Activated CD4-positive, alpha-beta T cell treated with anti-CD3 and anti-CD28 coated beads for 36 hours (primary cell): ENCODE data around the gene PAQR6. TPM values are rescaled to one million over a fixed set of nuclear protein-coding genes. Genes with fewer than 3 reads are reported as not detected.
A peak's percentile ranks its signal among the peaks of the same experiment; 100 is the strongest.

ENCODE experiments used
- ATAC-seq: fragments of 200-7000 bp; cut with Tn5 transposase; one replicate; pipeline ENCODE4 v1.10.0; 2021; ENCODE audit warnings: mild to moderate bottlenecking, moderate library complexity
- CTCF ChIA-PET: fragments of 350-600 bp; sonication (Branson Sonifier 250); formaldehyde crosslinking; loops from one replicate; lab custom pipeline; 2021; ENCODE audit warnings: antibody characterized with exemption; lab: Charles Lee
- POLR2A ChIA-PET: fragments of 350-600 bp; sonication (Branson Sonifier 250); formaldehyde crosslinking; loops from one replicate; lab custom pipeline; 2021; ENCODE audit warnings: antibody characterized with exemption, inconsistent platforms; lab: Charles Lee
- DNase-seq: peaks from one replicate; pipeline ENCODE4 v3.0.0-alpha.2; 2020
- H3K27ac Mint-ChIP-seq: one replicate; pipeline ENCODE4 v1.8.0; 2021; ENCODE audit warnings: mixed read lengths
- H3K27me3 Mint-ChIP-seq: one replicate; pipeline ENCODE4 v1.8.0; 2021; ENCODE audit warnings: mixed read lengths
- H3K36me3 Mint-ChIP-seq: one replicate; pipeline ENCODE4 v1.8.0; 2021; ENCODE audit warnings: low read depth, mixed read lengths
- H3K4me1 Mint-ChIP-seq: one replicate; pipeline ENCODE4 v1.8.0; 2021; ENCODE audit warnings: mixed read lengths
- H3K4me3 Mint-ChIP-seq: one replicate; pipeline ENCODE4 v1.8.0; 2021; ENCODE audit warnings: mild to moderate bottlenecking, moderate library complexity, mixed read lengths
- H3K9me3 Mint-ChIP-seq: one replicate; pipeline ENCODE4 v1.8.0; 2021; ENCODE audit warnings: low read depth, mixed read lengths
- intact Hi-C, 2 experiments: fragments of 100-400 bp; cut with DNase I in 1 of 2; cut with micrococcal nuclease in 1 of 2; formaldehyde crosslinking; loops; one replicate each; pipeline versions ENCODE4 v1.14.2 to v1.15.1; 2022 to 2024; cut with DNase I, micrococcal nuclease
- total RNA-seq, 2 experiments: library from RNA; stranded (reverse); gene quantifications; one replicate each; pipeline ENCODE4 v1.2.3, GENCODE V29; 2021

PAQR6 gene
- total RNA-seq, 2 experiments from 2014 or later = 4.7 to 5.7 TPM

GRCh38 chr1:156283521-156283920, 35.7 kb upstream of the PAQR6 start:
- H3K27me3 Mint-ChIP-seq = no peaks in the 10 kb centered on the region
- H3K36me3 Mint-ChIP-seq = peaks cover 20% of the 10 kb centered on the region
- peak overlapping the region; percentile 96 for H3K4me3 Mint-ChIP-seq
- H3K9me3 Mint-ChIP-seq = no peaks in the 10 kb centered on the region
- intact Hi-C loops = loop anchor here (2.0 to 5.0 kb wide), 4 partner anchors 56 to 483 kb away; partner anchors contain the start of genes ARHGEF2 (in 1 of the 2), PRCC (in 1 of the 2) and SLC25A44 (in 1 of the 2)
- H3K27ac Mint-ChIP-seq = peak overlapping the region; percentile 92
- ChIA-PET POLR2A (interaction anchor here (1.2 to 1.4 kb wide), 2 partner anchors 12 kb away, joined by 6 to 8 read pairs; partner anchors contain the start of gene GLMP), CTCF (interaction anchor here (0.6 to 2.0 kb wide), 15 partner anchors 9 to 229 kb away, joined by 3 to 14 read pairs (median 4); partner anchors contain the start of genes LAMTOR2 and PMF1)
- peaks cover 29% of the 10 kb centered on the region for H3K4me1 Mint-ChIP-seq
- ATAC-seq = no peak
- DNase-seq = no peak

- DNase-seq (peak; percentile 98), ATAC-seq (peak; percentile 92)
- CTCF ChIA-PET = interaction anchor here (0.6 to 2.0 kb wide), 20 partner anchors 8 to 228 kb away, joined by 3 to 14 read pairs (median 4); partner anchors contain the start of genes CCT3, LAMTOR2 and PMF1
- peaks cover 29% of the 10 kb centered on the region for H3K4me1 Mint-ChIP-seq
- H3K27me3 Mint-ChIP-seq = no peaks in the 10 kb centered on the region
- peak within 1 kb of the TSS; percentile 92 for H3K27ac Mint-ChIP-seq
- H3K9me3 Mint-ChIP-seq = no peaks in the 10 kb centered on the region
- peak within 1 kb of the TSS; percentile 96 for H3K4me3 Mint-ChIP-seq
- peaks cover 28% of the 10 kb centered on the region for H3K36me3 Mint-ChIP-seq
- POLR2A ChIA-PET = interaction anchor here (0.5 to 1.7 kb wide), 13 partner anchors 11 to 545 kb away, joined by 3 to 8 read pairs (median 3); partner anchors contain the start of genes GLMP and PMF1
- intact Hi-C loops = loop anchor here (1.0 to 5.0 kb wide), 19 partner anchors 13 to 484 kb away; partner anchors contain the start of genes CCT3 (in 2 of the 2), SLC25A44 (in 2 of the 2), TSACC (in 2 of the 2) and ARHGEF2 (in 1 of the 2)
Measured at GRCh38 chr1:156282479-156283222, 34.8 kb upstream of the PAQR6 start, which contains the start of gene SMG5. SMG5 (minus strand) TSS chr1:156282825; CDS start chr1:156282680, 145 bp downstream.

- ChIA-PET CTCF (interaction anchor here (0.5 to 2.0 kb wide), 15 partner anchors 15 to 228 kb away, joined by 3 to 14 read pairs (median 3); partner anchors contain the start of genes CCT3, LAMTOR2 and PMF1), POLR2A (interaction anchor here (0.6 to 1.7 kb wide), 13 partner anchors 10 to 544 kb away, joined by 3 to 8 read pairs (median 3); partner anchors contain the start of genes GLMP and PMF1)
- Mint-ChIP-seq H3K9me3 (no peaks in the 10 kb centered on the region), H3K36me3 (peaks cover 35% of the 10 kb centered on the region), H3K27ac (peak overlapping the region; percentile 92), H3K4me1 (peaks cover 29% of the 10 kb centered on the region), H3K27me3 (no peaks in the 10 kb centered on the region), H3K4me3 (peak overlapping the region; percentile 96)
- peak; percentile 62 for DNase-seq
- intact Hi-C loops = loop anchor here (1.0 to 5.0 kb wide), 19 partner anchors 13 to 485 kb away; partner anchors contain the start of genes CCT3 (in 2 of the 2), SLC25A44 (in 2 of the 2), TSACC (in 2 of the 2) and ARHGEF2 (in 1 of the 2)
- peak; percentile 4 for ATAC-seq
Measured at GRCh38 chr1:156281693-156282478, 34.0 kb upstream of the PAQR6 start.

GRCh38 chr1:156281281-156281680, 33.4 kb upstream of the PAQR6 start:
- ChIA-PET CTCF (interaction anchor here (0.5 to 2.4 kb wide), 9 partner anchors 10 to 203 kb away, joined by 3 to 9 read pairs (median 3); no protein-coding TSS in a partner anchor), POLR2A (interaction anchor here (0.6 to 1.0 kb wide), 4 partner anchors 9 to 99 kb away, joined by 3 to 4 read pairs (median 3); partner anchors contain the start of gene PMF1)
- Mint-ChIP-seq H3K9me3 (no peaks in the 10 kb centered on the region), H3K4me1 (peaks cover 29% of the 10 kb centered on the region), H3K36me3 (peaks cover 41% of the 10 kb centered on the region), H3K27ac (peak overlapping the region; percentile 92), H3K27me3 (no peaks in the 10 kb centered on the region), H3K4me3 (peak overlapping the region; percentile 96)
- DNase-seq = peak; percentile 84
- ATAC-seq = peak; percentile 69
- intact Hi-C loops = loop anchor here in 1 of 2 experiments (5.0 kb wide), 2 partner anchors 54 to 89 kb away; partner anchors contain the start of gene SLC25A44

- no peaks in the 10 kb centered on the region for H3K9me3 Mint-ChIP-seq
- H3K27ac Mint-ChIP-seq = no peak overlapping the region
- ChIA-PET CTCF (interaction anchor here (1.0 to 2.4 kb wide), 5 partner anchors 9 to 189 kb away, joined by 4 to 9 read pairs (median 4); no protein-coding TSS in a partner anchor), POLR2A (interaction anchor here (0.5 to 1.0 kb wide), 4 partner anchors 33 to 1667 kb away, joined by 3 to 5 read pairs (median 4); partner anchors contain the start of gene PMF1)
- intact Hi-C loops = loop anchor here in 1 of 2 experiments (5.0 kb wide), 2 partner anchors 53 to 88 kb away; partner anchors contain the start of gene SLC25A44
- H3K27me3 Mint-ChIP-seq = no peaks in the 10 kb centered on the region
- DNase-seq (no peak), ATAC-seq (no peak)
- H3K4me3 Mint-ChIP-seq = no peak overlapping the region
- H3K36me3 Mint-ChIP-seq = peaks cover 52% of the 10 kb centered on the region
- peaks cover 29% of the 10 kb centered on the region for H3K4me1 Mint-ChIP-seq
Measured at GRCh38 chr1:156279837-156280236, 32.0 kb upstream of the PAQR6 start.

GRCh38 chr1:156276966-156277381, 29.1 kb upstream of the PAQR6 start:
- peaks cover 71% of the 10 kb centered on the region for H3K36me3 Mint-ChIP-seq
- CTCF ChIA-PET = interaction anchor here (0.8 kb wide), 1 partner anchor 98 kb away, joined by 4 read pairs; no protein-coding TSS in a partner anchor
- no peak overlapping the region for H3K27ac Mint-ChIP-seq

GRCh38 chr1:156276532-156276931, 28.7 kb upstream of the PAQR6 start:
- Mint-ChIP-seq H3K27ac (no peak overlapping the region), H3K27me3 (no peaks in the 10 kb centered on the region), H3K4me1 (peaks cover 17% of the 10 kb centered on the region), H3K9me3 (no peaks in the 10 kb centered on the region), H3K4me3 (no peak overlapping the region), H3K36me3 (peaks cover 74% of the 10 kb centered on the region)
- intact Hi-C loops = no loop called here
- DNase-seq (no peak), ATAC-seq (no peak)
- ChIA-PET CTCF (interaction anchor here (0.8 kb wide), 1 partner anchor 98 kb away, joined by 4 read pairs; no protein-coding TSS in a partner anchor), POLR2A (interaction anchor here (0.6 kb wide), 1 partner anchor 33 kb away, joined by 3 read pairs; no protein-coding TSS in a partner anchor)

More at GRCh38 chr1:156276966-156277381, 29.1 kb upstream of the PAQR6 start:
- ATAC-seq (no peak), DNase-seq (no peak)
- Mint-ChIP-seq H3K9me3 (no peaks in the 10 kb centered on the region), H3K4me1 (peaks cover 18% of the 10 kb centered on the region), H3K27me3 (no peaks in the 10 kb centered on the region), H3K4me3 (no peak overlapping the region)
- POLR2A ChIA-PET = interaction anchor here (0.6 kb wide), 1 partner anchor 33 kb away, joined by 3 read pairs; no protein-coding TSS in a partner anchor
- intact Hi-C loops = no loop called here

- POLR2A ChIA-PET = no interaction called here
- H3K36me3 Mint-ChIP-seq = peaks cover 73% of the 10 kb centered on the region
- ATAC-seq = no peak
Measured at GRCh38 chr1:156270314-156270713, 22.5 kb upstream of the PAQR6 start.

GRCh38 chr1:156268336-156268735, 20.5 kb upstream of the PAQR6 start:
- H3K4me3 Mint-ChIP-seq = no peak overlapping the region
- ChIA-PET CTCF (interaction anchor here (1.0 kb wide), 1 partner anchor 173 kb away, joined by 3 read pairs; no protein-coding TSS in a partner anchor), POLR2A (interaction anchor here (0.6 kb wide), 1 partner anchor 69 kb away, joined by 3 read pairs; the partner anchor contains the start of gene CCT3)
- intact Hi-C loops = no loop called here
- peaks cover 73% of the 10 kb centered on the region for H3K36me3 Mint-ChIP-seq
- H3K4me1 Mint-ChIP-seq = peaks cover 2% of the 10 kb centered on the region
- ATAC-seq = no peak
- H3K27me3 Mint-ChIP-seq = no peaks in the 10 kb centered on the region
- no peak overlapping the region for H3K27ac Mint-ChIP-seq
- H3K9me3 Mint-ChIP-seq = no peaks in the 10 kb centered on the region
- no peak for DNase-seq

More at GRCh38 chr1:156270314-156270713, 22.5 kb upstream of the PAQR6 start:
- H3K27me3 Mint-ChIP-seq = no peaks in the 10 kb centered on the region
- DNase-seq = no peak
- CTCF ChIA-PET = interaction anchor here (1.0 to 2.1 kb wide), 2 partner anchors 10 to 45 kb away, joined by 3 to 9 read pairs; no protein-coding TSS in a partner anchor
- no peak overlapping the region for H3K4me3 Mint-ChIP-seq
- no peaks in the 10 kb centered on the region for H3K9me3 Mint-ChIP-seq
- H3K27ac Mint-ChIP-seq = no peak overlapping the region
- intact Hi-C loops = loop anchor here in 1 of 2 experiments (5.0 kb wide), 1 partner anchor 348 kb away; no protein-coding TSS in a partner anchor
- no peaks in the 10 kb centered on the region for H3K4me1 Mint-ChIP-seq

- CTCF ChIA-PET = no interaction called here
- Mint-ChIP-seq H3K27ac (no peak overlapping the region), H3K36me3 (peaks cover 69% of the 10 kb centered on the region)
Measured at GRCh38 chr1:156266051-156266450, 18.2 kb upstream of the PAQR6 start.

More at GRCh38 chr1:156266051-156266450, 18.2 kb upstream of the PAQR6 start:
- ATAC-seq (no peak), DNase-seq (no peak)
- peaks cover 9% of the 10 kb centered on the region for H3K4me1 Mint-ChIP-seq
- POLR2A ChIA-PET = no interaction called here
- H3K4me3 Mint-ChIP-seq = no peak overlapping the region
- H3K9me3 Mint-ChIP-seq = no peaks in the 10 kb centered on the region
- intact Hi-C loops = no loop called here
- H3K27me3 Mint-ChIP-seq = no peaks in the 10 kb centered on the region
